HAP-1 (cell line): ENCODE data around the gene DNMT1.

Experiments used
- DNase-seq, 2 experiments: peaks; one replicate each; pipeline ENCODE4 v3.0.0-alpha.2; 2016 to 2020; ENCODE audit warnings: low spot score in 2 of 2
- H3K27me3 ChIP-seq: fragments of 250-450 bp; sonication (Bioruptor Pico); 2 replicates; pipeline ENCODE4 v1.5.1; 2020; ENCODE audit warnings: low read depth, mild to moderate bottlenecking, moderate library complexity
- H3K36me3 ChIP-seq: fragments of 250-450 bp; sonication (Bioruptor Pico); replicated peaks from 2 replicates; pipeline ENCODE4 v1.5.1; 2020; ENCODE audit warnings: mild to moderate bottlenecking
- H3K4me1 ChIP-seq: fragments of 250-450 bp; sonication (Bioruptor Pico); 2 replicates; pipeline ENCODE4 v1.5.1; 2020; ENCODE audit warnings: mild to moderate bottlenecking
- H3K4me3 ChIP-seq: fragments of 250-450 bp; sonication (Bioruptor Pico); 2 replicates; pipeline ENCODE4 v1.5.1; 2020; ENCODE audit warnings: mild to moderate bottlenecking, moderate library complexity
- H3K9me3 ChIP-seq: fragments of 250-450 bp; sonication (Bioruptor Pico); 2 replicates; pipeline ENCODE4 v1.5.1; 2020; ENCODE audit warnings: mild to moderate bottlenecking, moderate library complexity
- in situ Hi-C: fragments of 300-500 bp; cut with MboI; formaldehyde crosslinking; loops from 3 replicates; pipeline ENCODE4 v1.14.3; 2020; ENCODE audit warnings: low sequenced_read_pairs, inconsistent platforms, mixed read lengths

DNMT1 gene

DNA sequence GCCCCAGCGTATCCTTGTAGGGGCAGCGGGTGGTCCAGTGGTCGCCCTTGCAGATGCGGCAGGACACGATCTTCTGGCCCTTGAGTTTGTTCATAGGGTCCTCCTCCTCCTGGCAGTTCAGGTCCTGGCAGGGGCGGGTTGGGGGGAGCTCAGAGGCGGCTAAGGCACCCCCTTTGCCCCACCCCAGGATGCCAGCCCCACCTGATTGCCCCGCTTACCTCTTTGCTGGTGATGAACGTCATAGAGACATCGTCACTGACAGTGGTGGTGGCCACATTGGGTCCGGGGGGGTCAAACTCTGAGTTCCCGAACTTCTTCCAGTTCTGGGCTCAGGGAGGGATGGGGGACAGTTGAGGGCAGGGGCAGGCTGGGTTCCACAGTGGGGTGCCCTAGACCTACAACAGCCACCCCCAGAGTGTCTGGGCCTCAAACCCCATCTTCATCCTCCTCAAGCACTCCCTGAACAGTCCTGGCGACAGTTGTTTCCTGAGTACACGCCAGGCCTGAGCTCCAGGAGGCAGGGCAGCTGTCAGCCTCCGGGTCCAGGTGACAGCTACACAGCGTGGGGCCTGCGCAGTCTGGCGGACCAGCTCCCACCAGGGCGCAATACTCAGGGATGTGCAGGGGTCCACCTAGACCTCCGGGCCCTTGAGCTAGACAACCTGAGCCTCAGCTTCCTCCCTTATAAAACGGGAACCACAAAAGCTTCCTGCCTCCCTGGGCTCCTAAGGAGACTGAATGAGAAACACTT lies 77.7 kb downstream of the DNMT1 start:
- no peak for DNase-seq
- H3K36me3 ChIP-seq: peaks cover 48% of the 10 kb centered on the region

GRCh38 chr19:10116085-10116865 lies 78.5 kb downstream of the DNMT1 start:
- H3K36me3 ChIP-seq: peaks cover 54% of the 10 kb centered on the region
- H3K4me1 ChIP-seq: no peaks in the 10 kb centered on the region
- in situ Hi-C loops: no loop called here
- DNase-seq: peak in 1 of 2 experiments; percentile 28
- H3K4me3 ChIP-seq: no peak overlapping the region
- no peaks in the 10 kb centered on the region for H3K9me3 ChIP-seq
- H3K27me3 ChIP-seq: no peaks in the 10 kb centered on the region

More for the DNA sequence above, 77.7 kb downstream of the DNMT1 start:
- in situ Hi-C loops: no loop called here
- no peak overlapping the region for H3K4me3 ChIP-seq
- no peaks in the 10 kb centered on the region for H3K27me3 ChIP-seq
- H3K4me1 ChIP-seq: no peaks in the 10 kb centered on the region
- H3K9me3 ChIP-seq: no peaks in the 10 kb centered on the region

- peak in 1 of 2 experiments; percentile 37 for DNase-seq
- Histone ChIP-seq H3K36me3 (peaks cover 61% of the 10 kb centered on the region), H3K4me1 (no peaks in the 10 kb centered on the region), H3K4me3 (no peak overlapping the region), H3K9me3 (no peaks in the 10 kb centered on the region), H3K27me3 (no peaks in the 10 kb centered on the region)
- in situ Hi-C loops: no loop called here
These were observed 79.2 kb downstream of the DNMT1 start for GRCh38 chr19:10115392-10116084.

- peak in 1 of 2 experiments; percentile 54 for DNase-seq
- Histone ChIP-seq H3K27me3 (no peaks in the 10 kb centered on the region), H3K36me3 (peaks cover 68% of the 10 kb centered on the region)
These were observed 79.9 kb downstream of the DNMT1 start for GRCh38 chr19:10114651-10115391.

DNA sequence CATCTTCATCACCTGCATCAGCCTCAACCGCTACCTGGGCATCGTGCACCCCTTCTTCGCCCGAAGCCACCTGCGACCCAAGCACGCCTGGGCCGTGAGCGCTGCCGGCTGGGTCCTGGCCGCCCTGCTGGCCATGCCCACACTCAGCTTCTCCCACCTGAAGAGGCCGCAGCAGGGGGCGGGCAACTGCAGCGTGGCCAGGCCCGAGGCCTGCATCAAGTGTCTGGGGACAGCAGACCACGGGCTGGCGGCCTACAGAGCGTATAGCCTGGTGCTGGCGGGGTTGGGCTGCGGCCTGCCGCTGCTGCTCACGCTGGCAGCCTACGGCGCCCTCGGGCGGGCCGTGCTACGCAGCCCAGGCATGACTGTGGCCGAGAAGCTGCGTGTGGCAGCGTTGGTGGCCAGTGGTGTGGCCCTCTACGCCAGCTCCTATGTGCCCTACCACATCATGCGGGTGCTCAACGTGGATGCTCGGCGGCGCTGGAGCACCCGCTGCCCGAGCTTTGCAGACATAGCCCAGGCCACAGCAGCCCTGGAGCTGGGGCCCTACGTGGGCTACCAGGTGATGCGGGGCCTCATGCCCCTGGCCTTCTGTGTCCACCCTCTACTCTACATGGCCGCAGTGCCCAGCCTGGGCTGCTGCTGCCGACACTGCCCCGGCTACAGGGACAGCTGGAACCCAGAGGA lies 80.6 kb downstream of the DNMT1 start:
- Histone ChIP-seq H3K4me3 (no peak overlapping the region), H3K36me3 (peaks cover 75% of the 10 kb centered on the region), H3K4me1 (no peaks in the 10 kb centered on the region), H3K9me3 (no peaks in the 10 kb centered on the region), H3K27me3 (no peaks in the 10 kb centered on the region)
- DNase-seq: peak in 1 of 2 experiments; percentile 52
- in situ Hi-C loops: no loop called here

More at GRCh38 chr19:10114651-10115391, 79.9 kb downstream of the DNMT1 start:
- H3K4me1 ChIP-seq: no peaks in the 10 kb centered on the region
- H3K9me3 ChIP-seq: no peaks in the 10 kb centered on the region
- H3K4me3 ChIP-seq: no peak overlapping the region
- in situ Hi-C loops: no loop called here

DNA sequence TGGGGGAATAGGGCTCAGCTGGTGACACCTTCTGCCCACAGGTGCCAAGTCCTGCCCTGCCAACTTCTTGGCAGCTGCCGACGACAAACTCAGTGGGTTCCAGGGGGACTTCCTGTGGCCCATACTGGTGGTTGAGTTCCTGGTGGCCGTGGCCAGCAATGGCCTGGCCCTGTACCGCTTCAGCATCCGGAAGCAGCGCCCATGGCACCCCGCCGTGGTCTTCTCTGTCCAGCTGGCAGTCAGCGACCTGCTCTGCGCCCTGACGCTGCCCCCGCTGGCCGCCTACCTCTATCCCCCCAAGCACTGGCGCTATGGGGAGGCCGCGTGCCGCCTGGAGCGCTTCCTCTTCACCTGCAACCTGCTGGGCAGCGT lies 81.2 kb downstream of the DNMT1 start:
- H3K4me1 ChIP-seq: no peaks in the 10 kb centered on the region
- no peaks in the 10 kb centered on the region for H3K9me3 ChIP-seq
- H3K36me3 ChIP-seq: peaks cover 80% of the 10 kb centered on the region
- DNase-seq: peak in 1 of 2 experiments; percentile 44
- no peaks in the 10 kb centered on the region for H3K27me3 ChIP-seq
- H3K4me3 ChIP-seq: no peak overlapping the region
- in situ Hi-C loops: no loop called here

DNA sequence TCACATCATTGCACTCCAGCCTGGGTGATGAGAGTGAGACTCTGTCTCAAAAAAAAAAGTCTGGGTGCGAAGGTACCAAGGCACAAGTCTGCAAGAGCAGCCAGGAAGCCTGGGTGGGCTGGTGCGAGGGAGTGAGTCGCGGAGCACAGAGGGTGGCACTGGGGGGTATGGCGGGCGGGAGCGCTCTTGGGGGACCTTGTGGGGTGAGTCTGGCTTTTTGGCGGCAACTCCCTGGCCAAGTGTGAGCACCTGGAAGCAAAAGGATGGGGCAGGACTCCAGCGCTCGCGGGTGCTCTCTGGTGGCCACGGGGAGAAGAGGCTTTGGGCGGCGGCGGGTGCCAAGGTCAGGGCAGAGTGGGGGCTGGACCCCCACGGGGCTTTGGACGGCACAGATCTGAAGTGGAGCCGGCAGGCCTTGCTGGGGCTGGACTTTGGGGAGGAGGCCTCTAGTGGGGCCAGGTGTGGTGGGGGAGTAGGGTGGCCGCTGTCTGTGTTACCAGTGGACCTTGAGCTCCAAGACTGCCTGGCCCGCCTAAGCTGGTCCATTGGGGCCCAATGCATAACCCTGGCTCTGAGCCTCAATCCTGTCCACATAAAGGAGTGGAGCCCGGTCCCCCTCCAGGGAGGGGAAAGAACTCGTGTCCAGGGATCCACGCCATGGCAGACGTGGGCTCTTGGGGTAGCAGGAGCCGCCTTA lies 81.7 kb downstream of the DNMT1 start:
- H3K9me3 ChIP-seq: no peaks in the 10 kb centered on the region
- H3K36me3 ChIP-seq: peaks cover 80% of the 10 kb centered on the region
- peak in 1 of 2 experiments; percentile 84 for DNase-seq
- no peaks in the 10 kb centered on the region for H3K27me3 ChIP-seq
- H3K4me3 ChIP-seq: no peak overlapping the region
- in situ Hi-C loops: no loop called here
- H3K4me1 ChIP-seq: no peaks in the 10 kb centered on the region

GRCh38 chr19:10112037-10112761 lies 82.6 kb downstream of the DNMT1 start:
- Histone ChIP-seq H3K36me3 (peaks cover 80% of the 10 kb centered on the region), H3K27me3 (no peaks in the 10 kb centered on the region), H3K4me1 (peaks cover 3% of the 10 kb centered on the region), H3K4me3 (no peak overlapping the region), H3K9me3 (no peaks in the 10 kb centered on the region)
- DNase-seq: no peak
- in situ Hi-C loops: no loop called here

DNA sequence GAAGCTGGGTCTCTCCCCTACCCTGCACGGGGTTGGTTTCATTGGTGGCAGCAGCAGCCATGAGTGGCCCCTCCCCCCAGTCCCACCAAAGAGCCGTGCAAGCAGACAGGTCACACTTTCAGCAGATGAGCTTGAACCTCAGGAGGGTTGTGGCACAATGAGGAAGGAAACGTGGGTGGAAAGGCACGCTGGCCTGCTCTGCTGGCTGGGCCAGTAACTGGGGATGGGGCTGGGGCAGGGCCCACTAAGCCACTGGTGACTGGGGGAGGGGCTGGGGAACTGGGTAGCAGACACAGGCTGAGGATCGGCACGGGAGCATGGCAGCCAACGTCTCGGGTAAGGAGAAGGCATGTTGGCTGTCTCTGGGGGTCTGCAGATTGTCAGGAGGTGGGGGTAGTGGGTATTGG lies 83.3 kb downstream of the DNMT1 start, which contains the start of gene P2RY11:
P2RY11 (plus strand) TSS at position 289 of the 407 bp plus-strand sequence; CDS start at position 318, 29 bp downstream.
- Histone ChIP-seq H3K36me3 (peaks cover 76% of the 10 kb centered on the region), H3K27me3 (no peaks in the 10 kb centered on the region), H3K4me3 (no peak within 1 kb of the TSS), H3K9me3 (no peaks in the 10 kb centered on the region), H3K4me1 (peaks cover 5% of the 10 kb centered on the region)
- DNase-seq: no peak
- in situ Hi-C loops: no loop called here

DNA sequence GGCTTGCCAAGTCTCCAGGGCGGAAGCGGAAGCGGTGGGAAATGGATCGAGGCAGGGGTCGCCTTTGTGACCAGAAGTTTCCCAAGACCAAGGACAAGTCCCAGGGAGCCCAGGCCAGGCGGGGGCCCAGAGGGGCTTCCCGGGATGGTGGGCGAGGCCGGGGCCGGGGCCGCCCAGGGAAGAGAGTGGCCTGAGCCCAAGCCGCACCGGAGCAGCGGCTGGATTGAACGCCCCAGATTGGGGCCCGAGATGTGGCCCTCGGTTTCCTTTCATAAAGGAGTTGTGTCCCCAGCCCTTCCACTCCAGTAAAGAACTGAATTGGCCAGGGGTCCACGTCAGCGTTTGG lies 83.8 kb downstream of the DNMT1 start:
- no peaks in the 10 kb centered on the region for H3K27me3 ChIP-seq
- peaks cover 5% of the 10 kb centered on the region for H3K4me1 ChIP-seq
- peaks cover 72% of the 10 kb centered on the region for H3K36me3 ChIP-seq
- no peak overlapping the region for H3K4me3 ChIP-seq
- in situ Hi-C loops: no loop called here
- DNase-seq: no peak
- H3K9me3 ChIP-seq: no peaks in the 10 kb centered on the region

DNA sequence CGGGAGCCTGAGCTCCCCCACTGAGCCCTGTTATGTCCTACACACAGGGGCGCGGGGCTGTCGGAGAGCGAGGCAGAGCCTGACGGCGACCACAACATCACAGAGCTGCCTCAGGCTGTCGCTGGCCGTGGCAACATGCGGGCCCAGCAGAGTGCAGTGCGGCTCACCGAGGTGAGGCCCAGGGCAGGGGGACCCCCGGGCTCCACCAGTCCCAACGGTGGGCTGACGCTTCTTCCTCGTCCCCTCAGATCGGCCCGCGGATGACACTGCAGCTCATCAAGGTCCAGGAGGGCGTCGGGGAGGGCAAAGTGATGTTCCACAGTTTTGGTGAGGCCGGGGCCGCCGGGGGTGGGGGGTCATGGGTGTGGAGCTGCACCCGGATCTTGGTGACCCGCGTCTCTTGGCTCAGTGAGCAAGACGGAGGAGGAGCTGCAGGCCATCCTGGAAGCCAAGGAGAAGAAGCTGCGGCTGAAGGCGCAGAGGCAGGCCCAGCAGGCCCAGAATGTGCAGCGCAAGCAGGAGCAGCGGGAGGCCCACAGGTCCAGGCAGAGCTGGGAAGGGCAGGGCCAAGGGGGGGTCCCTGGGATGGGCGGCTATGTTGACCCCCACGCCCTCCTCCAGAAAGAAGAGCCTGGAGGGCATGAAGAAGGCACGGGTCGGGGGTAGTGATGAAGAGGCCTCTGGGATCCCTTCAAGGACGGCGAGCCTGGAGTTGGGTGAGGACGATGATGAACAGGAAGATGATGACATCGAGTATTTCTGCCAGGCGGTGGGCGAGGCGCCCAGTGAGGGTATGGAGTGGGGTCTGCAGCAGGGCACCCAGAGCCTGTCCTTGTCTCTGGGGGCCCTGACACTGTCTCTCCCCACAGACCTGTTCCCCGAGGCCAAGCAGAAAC lies 84.4 kb downstream of the DNMT1 start:
- DNase-seq: no peak
- Histone ChIP-seq H3K9me3 (no peaks in the 10 kb centered on the region), H3K27me3 (no peaks in the 10 kb centered on the region), H3K4me1 (peaks cover 5% of the 10 kb centered on the region), H3K36me3 (peaks cover 65% of the 10 kb centered on the region), H3K4me3 (no peak overlapping the region)
- in situ Hi-C loops: no loop called here
